Measurements from ENCODE around the gene SLC39A11.

The SLC39A11 gene

GRCh38 chr17:72971226-72971880 is 121.1 kb downstream of the SLC39A11 start:
- no peak for DNase-seq

GRCh38 chr17:72970797-72971196 is 121.7 kb downstream of the SLC39A11 start:
- no peak for DNase-seq

GRCh38 chr17:72970246-72970645 is 122.2 kb downstream of the SLC39A11 start:
- no peak for DNase-seq

- DNase-seq = no peak
These were observed 123.1 kb downstream of the SLC39A11 start for GRCh38 chr17:72969293-72969906.

GRCh38 chr17:72968798-72969197 is 123.7 kb downstream of the SLC39A11 start:
- no peak for DNase-seq

GRCh38 chr17:72967977-72968585 is 124.4 kb downstream of the SLC39A11 start:
- no peak for DNase-seq

- DNase-seq = no peak
These were observed 125.1 kb downstream of the SLC39A11 start for GRCh38 chr17:72967277-72967970.

- DNase-seq = no peak
These were observed 130.4 kb downstream of the SLC39A11 start for GRCh38 chr17:72962106-72962505.

GRCh38 chr17:72955391-72956140 is 136.9 kb downstream of the SLC39A11 start:
- peak; percentile 40 for DNase-seq

GRCh38 chr17:72954579-72954978 is 137.9 kb downstream of the SLC39A11 start:
- no peak for DNase-seq

- DNase-seq = no peak
These were observed 138.9 kb downstream of the SLC39A11 start for GRCh38 chr17:72953621-72954020.

- no peak for DNase-seq
These were observed 139.7 kb downstream of the SLC39A11 start for GRCh38 chr17:72952641-72953315.

GRCh38 chr17:72952220-72952619 is 140.3 kb downstream of the SLC39A11 start:
- DNase-seq = no peak

GRCh38 chr17:72950242-72950931 is 142.1 kb downstream of the SLC39A11 start:
- peak; percentile 8 for DNase-seq

- no peak for DNase-seq
These were observed 144.4 kb downstream of the SLC39A11 start for GRCh38 chr17:72948115-72948514.

GRCh38 chr17:72947475-72947874 is 145.0 kb downstream of the SLC39A11 start:
- no peak for DNase-seq

- DNase-seq = no peak
These were observed 145.8 kb downstream of the SLC39A11 start for GRCh38 chr17:72946696-72947095.

- no peak for DNase-seq
These were observed 146.3 kb downstream of the SLC39A11 start for GRCh38 chr17:72946156-72946555.

GRCh38 chr17:72945473-72945872 is 147.0 kb downstream of the SLC39A11 start:
- DNase-seq = no peak

- DNase-seq = no peak
These were observed 148.4 kb downstream of the SLC39A11 start for GRCh38 chr17:72943826-72944689.

GRCh38 chr17:72942579-72942978 is 149.9 kb downstream of the SLC39A11 start:
- peak; percentile 48 for DNase-seq
